HG02763 (cell line): ENCODE measurements around the gene ZBP1.

Experiments used
- ATAC-seq: cut with Tn5 transposase; IDR thresholded peaks from one replicate; pipeline ENCODE4 v1.9.1; 2021; ENCODE audit warnings: mild to moderate bottlenecking, moderate library complexity; ENCODE audit not compliant: unreplicated experiment

The ZBP1 gene

DNA sequence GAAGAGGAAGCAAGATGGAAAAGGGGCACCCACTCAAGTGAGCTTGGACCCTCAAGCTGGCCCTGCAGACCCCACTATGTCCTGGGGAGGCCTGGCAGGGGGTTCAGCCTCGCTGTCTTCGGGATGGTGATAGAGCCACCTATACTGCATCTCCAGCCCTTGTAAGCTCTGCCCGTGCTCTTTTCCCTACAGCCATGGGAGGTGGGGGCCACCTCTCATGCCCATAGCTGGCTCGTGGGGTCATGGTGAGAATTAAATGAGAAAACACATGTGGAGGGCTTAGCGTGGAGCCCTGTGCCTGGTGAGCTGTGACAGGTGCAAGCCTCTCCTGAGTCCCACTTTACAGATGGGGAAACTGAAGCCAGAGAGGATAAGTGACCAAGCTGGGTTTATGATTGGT is 31.6 kb downstream of the ZBP1 start:
- no peak for ATAC-seq

GRCh38 chr20:57587989-57588377 is 32.2 kb downstream of the ZBP1 start:
- no peak for ATAC-seq

GRCh38 chr20:57587278-57587988 is 32.8 kb downstream of the ZBP1 start:
- no peak for ATAC-seq

DNA sequence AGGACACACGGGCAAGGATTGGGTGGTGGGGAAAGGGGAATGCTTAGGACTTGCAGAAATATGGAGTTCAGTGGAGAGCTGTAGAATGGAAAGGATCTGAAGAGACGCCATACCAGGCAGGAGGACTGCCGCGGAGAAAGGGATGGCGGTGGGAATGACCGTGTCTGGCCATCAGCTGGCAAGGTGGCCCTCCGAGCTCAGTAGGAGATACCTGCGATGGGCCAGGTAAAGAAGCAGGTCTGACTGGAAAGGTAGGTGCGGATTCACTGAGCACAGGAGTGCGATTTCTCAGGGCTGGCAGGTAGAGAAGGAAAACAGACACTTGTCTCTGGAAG is 33.3 kb downstream of the ZBP1 start:
- ATAC-seq = no peak

DNA sequence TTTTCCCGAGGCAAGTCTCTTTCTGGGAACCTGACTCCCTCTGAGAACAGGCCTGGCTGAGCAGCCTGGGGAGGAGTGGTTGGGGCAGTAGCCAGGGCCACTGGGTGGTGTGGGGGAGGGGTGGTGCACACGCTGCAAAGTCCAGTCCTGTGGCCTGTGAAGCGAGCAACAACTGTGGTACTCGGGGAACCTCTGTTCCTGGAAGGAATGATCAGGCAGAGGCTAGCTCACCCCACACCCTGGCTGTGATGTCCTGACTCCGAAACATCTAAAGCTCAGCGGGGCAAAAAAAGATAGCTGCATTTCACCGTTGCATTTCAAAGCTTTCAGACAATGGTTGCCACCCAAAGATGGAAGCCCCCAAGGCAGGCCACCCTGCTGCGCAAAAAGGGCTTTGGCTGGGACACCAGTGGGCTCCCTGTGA is 33.8 kb downstream of the ZBP1 start:
- ATAC-seq = no peak

DNA sequence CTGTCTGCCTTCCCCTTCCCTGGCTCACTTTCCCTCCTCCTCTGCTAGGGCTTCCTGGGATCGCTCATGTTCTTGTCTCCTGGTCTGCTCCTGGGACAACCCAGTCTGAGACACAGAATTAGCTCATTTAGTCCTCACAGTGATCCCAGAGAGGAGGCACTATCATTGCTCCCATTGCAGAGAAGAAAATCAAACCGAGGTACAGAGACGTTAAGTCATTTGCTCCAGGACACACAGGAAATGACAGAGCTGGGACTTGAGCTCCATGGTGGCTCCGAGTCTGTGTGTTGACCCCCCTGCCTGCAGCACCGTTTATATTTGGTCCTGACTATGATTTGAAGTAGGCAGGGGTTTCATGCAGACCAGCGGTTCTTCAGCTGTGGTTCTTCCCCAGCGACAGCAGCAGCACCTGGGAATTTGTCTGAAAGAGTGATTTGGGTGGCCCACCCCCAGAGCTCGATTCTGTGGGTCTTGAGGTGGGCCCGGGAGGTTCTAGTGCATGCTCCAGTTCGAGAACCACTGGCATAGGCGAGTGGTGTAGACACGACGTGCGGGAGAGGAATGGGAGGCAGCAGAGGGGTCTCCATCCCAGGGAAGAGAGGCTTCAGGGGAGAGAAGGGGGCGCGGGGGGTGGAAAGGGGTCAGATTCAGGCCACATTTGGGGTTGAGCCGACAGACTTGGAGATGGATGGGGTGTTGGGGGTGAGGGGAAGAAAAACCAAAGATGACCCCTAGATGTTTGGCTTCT is 34.6 kb downstream of the ZBP1 start:
- ATAC-seq = no peak

DNA sequence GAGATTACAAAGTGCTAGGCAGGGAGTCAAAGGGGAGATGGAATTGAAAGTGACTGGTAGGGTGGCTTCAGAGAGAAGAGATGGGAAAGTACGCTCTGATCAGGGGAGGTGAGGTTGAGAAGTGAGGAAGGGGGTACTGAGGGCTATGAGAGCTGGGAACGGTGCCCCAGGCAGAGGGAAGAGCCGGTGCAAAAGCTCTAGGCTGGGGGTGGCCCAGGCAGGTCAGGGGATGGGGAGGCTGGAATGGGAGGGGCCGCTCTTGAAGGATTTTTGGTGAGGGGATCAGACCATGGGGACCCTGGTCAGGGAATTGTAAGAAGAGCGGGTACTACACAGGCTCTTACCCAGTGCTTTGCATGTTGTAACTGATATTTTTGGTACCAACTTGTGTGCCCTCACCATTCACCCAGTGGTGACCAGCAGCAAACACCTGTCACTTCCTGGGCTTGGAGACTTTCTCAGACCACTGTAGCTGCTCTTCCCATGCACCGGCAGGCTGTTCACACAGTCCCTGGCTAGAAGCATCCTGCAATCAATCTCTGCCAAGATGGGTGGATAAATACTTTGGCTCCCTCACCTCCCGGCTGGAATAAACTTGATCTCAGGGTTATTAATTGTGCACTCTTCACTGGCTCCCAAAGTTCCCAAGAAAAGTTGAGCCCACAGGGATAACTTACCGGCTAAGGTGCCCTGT is 35.3 kb downstream of the ZBP1 start:
- no peak for ATAC-seq

GRCh38 chr20:57583289-57584257 is 36.7 kb downstream of the ZBP1 start:
- ATAC-seq = no peak

DNA sequence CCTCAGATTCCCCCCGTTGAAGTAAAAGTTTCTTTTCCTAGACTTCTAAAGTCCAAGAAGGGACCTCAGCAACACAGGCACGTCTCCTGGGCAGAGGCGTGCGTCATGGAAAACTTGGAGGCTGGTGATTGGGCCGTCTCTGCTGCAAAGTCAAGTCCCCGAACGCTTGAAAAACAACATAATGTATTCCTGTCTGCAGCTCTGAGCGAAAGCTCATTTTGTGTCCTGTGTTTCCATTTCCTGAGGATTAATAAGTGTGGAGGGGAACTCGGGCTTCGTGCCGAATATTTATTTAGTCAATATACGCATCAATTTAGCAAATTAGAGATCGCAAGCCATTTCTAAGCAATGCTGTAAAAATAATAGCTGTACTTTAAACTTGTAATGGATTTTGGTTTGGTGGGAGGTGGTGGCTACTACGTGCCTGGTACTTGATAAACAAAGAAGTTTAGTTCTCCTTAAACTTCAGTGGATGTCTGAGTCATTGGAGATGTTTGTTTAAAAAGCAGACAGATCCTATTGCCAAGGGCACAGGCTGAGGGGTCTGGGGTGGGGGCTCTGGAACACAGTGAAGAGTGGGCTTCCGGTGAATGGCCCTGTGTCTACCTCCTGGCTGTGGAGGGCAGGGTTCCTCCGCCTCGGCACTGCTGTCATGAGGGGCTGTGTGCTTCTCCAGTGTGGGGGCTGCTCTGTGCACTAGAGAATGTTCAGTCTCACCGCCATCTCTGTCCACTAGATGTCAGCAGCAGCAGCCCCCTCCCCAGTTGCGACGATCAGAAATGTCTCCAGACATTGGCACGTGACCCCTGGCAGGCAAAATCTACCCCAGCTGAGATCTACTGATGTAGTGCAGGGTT is 37.6 kb downstream of the ZBP1 start:
- no peak for ATAC-seq

DNA sequence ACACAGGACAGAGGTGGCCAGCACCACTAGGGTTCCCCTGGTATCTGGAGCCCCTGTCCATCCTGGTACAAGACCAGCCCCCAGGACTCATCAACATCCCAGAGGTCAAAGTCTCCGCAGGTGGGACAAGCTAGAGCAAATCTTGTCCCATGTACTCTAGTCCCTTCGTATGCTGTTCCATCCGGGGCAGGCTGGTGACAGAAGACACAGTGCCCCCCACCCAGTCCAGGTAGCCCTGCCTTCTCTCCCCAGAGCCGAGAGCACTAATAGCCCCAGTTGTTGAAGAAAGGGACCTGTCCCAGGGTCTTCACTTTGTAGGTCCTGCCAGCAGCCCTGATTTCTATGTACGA is 38.2 kb downstream of the ZBP1 start:
- no peak for ATAC-seq

- no peak for ATAC-seq
Measured at GRCh38 chr20:57581202-57582028, 38.8 kb downstream of the ZBP1 start.

DNA sequence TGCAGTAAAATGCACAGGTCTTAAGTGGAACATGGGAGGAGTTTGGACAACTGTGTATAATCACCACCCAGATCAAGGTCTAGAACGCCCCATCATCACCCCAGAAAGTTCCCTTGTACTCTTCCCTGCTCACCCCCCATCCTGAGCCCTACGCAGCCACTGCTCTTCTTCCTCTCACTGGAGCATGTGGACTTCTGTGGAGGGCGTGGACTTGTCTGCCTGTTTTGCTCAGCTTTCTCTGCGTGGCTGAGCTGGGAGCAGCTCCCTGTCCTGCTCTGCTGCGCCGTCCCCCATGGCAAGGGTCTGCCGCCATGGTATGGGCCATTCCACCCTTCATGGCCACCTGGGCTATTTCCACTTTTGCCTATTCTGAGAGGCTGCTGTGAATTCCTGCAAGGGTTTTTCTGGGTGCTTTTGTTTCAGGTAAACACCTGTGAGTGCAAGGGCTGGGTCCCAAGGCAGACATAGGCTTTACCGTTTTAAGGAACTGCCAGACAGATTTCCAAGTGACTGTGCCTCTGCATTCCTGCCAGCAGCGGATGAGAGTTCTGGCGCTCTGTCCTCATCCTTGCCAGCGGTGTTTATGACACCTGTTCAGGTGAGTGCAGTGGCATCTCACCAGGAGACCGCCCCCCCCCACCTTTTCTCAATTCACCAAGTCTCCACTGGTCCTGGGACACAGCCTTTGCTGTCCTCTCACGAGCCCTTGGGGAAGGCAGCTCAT is 39.6 kb downstream of the ZBP1 start:
- no peak for ATAC-seq

DNA sequence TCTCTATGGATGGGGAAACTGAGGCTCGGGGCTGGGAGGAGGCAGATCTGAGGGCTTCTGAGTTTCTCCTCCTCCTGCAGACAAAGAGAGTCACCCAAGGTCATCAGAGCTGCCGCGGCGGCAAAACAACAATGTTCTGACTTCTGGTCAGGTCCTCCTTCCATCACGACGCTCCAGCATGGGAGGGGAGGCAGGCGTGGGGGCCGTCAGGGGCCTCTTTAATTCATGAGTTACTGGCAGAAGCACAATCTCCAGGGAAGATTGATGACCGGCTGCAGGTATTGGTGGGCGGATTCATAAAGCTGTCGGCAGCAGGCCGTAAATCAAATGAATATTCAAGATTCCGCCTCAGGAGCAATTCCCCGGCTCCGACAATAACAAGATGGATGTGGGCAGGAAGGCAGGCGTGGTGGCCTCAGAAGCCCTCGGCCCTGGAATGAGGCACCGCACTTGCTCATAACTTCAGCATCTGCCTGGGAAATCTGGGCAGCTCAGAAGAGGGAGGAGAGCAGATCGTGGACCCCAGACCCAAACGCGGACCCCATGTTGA is 40.3 kb downstream of the ZBP1 start:
- no peak for ATAC-seq

- no peak for ATAC-seq
Measured at GRCh38 chr20:57579331-57579897, 40.8 kb downstream of the ZBP1 start.

GRCh38 chr20:57578476-57579165 is 41.6 kb downstream of the ZBP1 start:
- no peak for ATAC-seq

DNA sequence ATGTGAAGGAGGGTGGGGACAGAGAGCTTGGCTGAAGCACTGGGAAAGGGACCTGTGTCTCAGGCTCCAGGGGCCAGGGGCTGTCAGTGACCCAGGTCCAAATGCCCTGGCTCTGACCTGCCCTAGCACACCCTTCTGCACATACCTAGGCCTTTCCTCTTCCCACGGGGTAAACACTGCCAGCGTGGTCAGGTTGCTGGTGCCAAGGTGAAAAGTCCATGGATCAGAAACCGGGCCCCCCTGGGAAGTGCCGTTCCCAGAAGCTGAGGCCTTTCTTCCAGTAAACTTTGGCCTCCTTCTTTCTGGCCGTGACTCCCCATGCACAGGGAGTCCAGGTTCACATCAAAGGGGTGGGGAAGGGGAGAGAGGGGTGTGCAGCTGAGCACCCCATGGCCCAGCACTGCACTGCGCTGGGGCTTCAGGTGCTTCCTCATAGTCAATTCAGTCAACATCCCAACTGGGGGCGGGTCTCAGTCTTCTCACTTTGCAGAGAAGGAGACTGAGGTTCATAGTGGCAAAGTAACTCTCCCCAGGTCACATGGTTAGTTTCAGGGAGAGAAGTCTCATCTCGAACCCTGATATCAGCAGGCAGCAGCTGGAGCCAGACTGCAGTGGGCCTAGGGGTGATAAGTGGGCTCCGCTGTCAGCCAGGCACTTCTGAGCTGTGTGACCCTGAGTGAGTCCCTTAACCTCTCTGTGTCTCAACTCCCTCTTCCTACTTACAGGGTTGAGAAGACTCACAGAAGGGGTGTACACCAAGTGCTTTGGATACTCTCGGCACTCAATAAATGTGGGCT is 42.3 kb downstream of the ZBP1 start:
- ATAC-seq = no peak
